Stomach (tissue), 9 donors: ENCODE measurements around the gene FOXA2. TPM values are rescaled to one million over a fixed set of nuclear protein-coding genes. Genes with fewer than 3 reads are reported as not detected.
A peak's percentile ranks its signal among the peaks of the same experiment; 100 is the strongest.

ENCODE experiments used
- DNase-seq, 2 donors: peaks; one replicate each; pipeline versions ENCODE4 v3.0.0 to v3.0.0-alpha.2; 2013 to 2019
- H3K27ac ChIP-seq, 5 donors: fragments of 200-600 bp in 4 of 5; sonication (generic) in 4 of 5; one replicate each; pipeline ENCODE4 v1.5.1; 2013 to 2019; ENCODE audit warnings: mild to moderate bottlenecking in 1 of 5, moderate library complexity in 1 of 5
- H3K27me3 ChIP-seq, 3 donors: fragments of 200-600 bp; sonication (generic); one replicate each; pipeline ENCODE4 v1.5.1; 2017 to 2019; ENCODE audit warnings: mixed run types in 1 of 3
- H3K36me3 ChIP-seq, 4 donors: fragments of 200-600 bp; sonication (generic); 1 replicate in 3 of 4; 2 replicates in 1 of 4; pipeline ENCODE4 v1.5.1; 2016 to 2019
- H3K4me1 ChIP-seq, 4 donors: fragments of 200-600 bp; sonication (generic); one replicate each; pipeline ENCODE4 v1.5.1; 2016 to 2019
- H3K4me3 ChIP-seq, 4 donors: fragments of 200-600 bp; sonication (generic) in 3 of 4; one replicate each; pipeline ENCODE4 v1.5.1; 2016 to 2019; ENCODE audit warnings: mild to moderate bottlenecking in 1 of 4
- H3K9me3 ChIP-seq, 4 donors: fragments of 200-600 bp; sonication (generic); one replicate each; pipeline ENCODE4 v1.5.1; 2016 to 2019
- EP300 ChIP-seq: sonication (generic); formaldehyde crosslinking; IDR thresholded peaks from one replicate; pipeline ENCODE4 v1.6.1; 2017; ENCODE audit warnings: antibody characterized with exemption
- POLR2A ChIP-seq, 4 donors: fragments of 450-650 bp; IDR thresholded peaks; one replicate each; pipeline ENCODE4 v1.6.1; 2016; ENCODE audit warnings: antibody characterized with exemption in 4 of 4, control low read depth in 2 of 4, mild to moderate bottlenecking in 1 of 4, moderate library complexity in 1 of 4
- POLR2AphosphoS5 ChIP-seq, 3 donors: sonication (generic); formaldehyde crosslinking; IDR thresholded peaks; one replicate each; pipeline ENCODE4 v1.6.1; 2016; ENCODE audit warnings: antibody characterized with exemption in 3 of 3
- WGBS, 5 donors: extraction: QIAGEN DNeasy Blood & Tissue Kit in 3 of 5; methylation state at CpG; one replicate each; pipeline versions ENCODE4 v1.1.5 to v1.1.7; 2013 to 2018; 5-methylcytosine and 5-hydroxymethylcytosine counted together
- intact Hi-C: fragments of 100-400 bp; cut with DNase I; formaldehyde crosslinking; loops from one replicate; pipeline ENCODE4 v1.15.1; 2023; ENCODE audit warnings: low total_unique reads
- polyA plus RNA-seq, 3 donors: library from polyadenylated mRNA; stranded (reverse); fragments of 200-250 nt; gene quantifications; one replicate each; pipeline ENCODE4 v1.2.3, GENCODE V29; 2013
- total RNA-seq, 5 donors: library from RNA; depleted of rRNA; stranded (reverse); fragments of >200 nt; gene quantifications; one replicate each; pipeline versions ENCODE4 v1.1.0 to v1.2.3, GENCODE V29; 2014 to 2016
- TF ChIP-seq, protein P1 (sequence below), 7 experiments: fragments of 450-650 bp in 4 of 7; fragments of 200-600 bp in 3 of 7; sonication (generic) in 3 of 7; IDR thresholded peaks; one replicate each; pipeline ENCODE4 v1.5.1; 2016 to 2019; ENCODE audit warnings: antibody characterized with exemption in 7 of 7, control low read depth in 2 of 7, mild to moderate bottlenecking in 1 of 7
- donor health status: healthy with polysubstance abuse.
- donor health status: Bipolar disorder and iron deficiency.
- donor health status: healthy.

Gene FOXA2
- total and polyA plus RNA-seq, 8 donors: 7.5 to 62.0 (median 20.3) TPM

DNA sequence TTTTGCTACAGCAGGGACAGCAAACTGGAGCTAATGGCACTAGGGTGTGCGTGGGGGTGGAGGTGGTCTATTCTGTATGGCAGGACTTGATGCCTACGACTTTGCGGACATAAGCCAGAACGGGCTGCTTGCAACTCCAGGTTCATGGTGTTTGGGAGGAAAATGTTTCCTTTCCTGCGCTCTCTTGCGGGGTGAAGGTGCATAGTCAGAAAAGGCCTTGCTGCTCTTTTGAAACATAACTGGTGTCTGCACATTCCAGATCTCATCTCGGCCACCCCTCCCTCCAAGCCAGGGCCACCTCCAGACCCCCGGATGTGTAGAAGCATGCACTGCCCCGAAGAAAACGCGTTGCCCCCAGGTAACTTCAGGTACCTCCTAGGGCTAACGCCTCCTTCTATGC, 8.1 kb downstream of the FOXA2 start:
- peak overlapping the region; percentile 42 to 58 (median 50) for H3K4me3 ChIP-seq
- no peaks in the 10 kb centered on the region for H3K9me3 ChIP-seq
- H3K36me3 ChIP-seq: no peaks in the 10 kb centered on the region
- intact Hi-C loops: no loop called here
- TF ChIP-seq POLR2A (IDR thresholded peaks at IDR 0.05): no peak
- TF ChIP-seq, protein P1, sequence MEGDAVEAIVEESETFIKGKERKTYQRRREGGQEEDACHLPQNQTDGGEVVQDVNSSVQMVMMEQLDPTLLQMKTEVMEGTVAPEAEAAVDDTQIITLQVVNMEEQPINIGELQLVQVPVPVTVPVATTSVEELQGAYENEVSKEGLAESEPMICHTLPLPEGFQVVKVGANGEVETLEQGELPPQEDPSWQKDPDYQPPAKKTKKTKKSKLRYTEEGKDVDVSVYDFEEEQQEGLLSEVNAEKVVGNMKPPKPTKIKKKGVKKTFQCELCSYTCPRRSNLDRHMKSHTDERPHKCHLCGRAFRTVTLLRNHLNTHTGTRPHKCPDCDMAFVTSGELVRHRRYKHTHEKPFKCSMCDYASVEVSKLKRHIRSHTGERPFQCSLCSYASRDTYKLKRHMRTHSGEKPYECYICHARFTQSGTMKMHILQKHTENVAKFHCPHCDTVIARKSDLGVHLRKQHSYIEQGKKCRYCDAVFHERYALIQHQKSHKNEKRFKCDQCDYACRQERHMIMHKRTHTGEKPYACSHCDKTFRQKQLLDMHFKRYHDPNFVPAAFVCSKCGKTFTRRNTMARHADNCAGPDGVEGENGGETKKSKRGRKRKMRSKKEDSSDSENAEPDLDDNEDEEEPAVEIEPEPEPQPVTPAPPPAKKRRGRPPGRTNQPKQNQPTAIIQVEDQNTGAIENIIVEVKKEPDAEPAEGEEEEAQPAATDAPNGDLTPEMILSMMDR (IDR thresholded peaks at IDR 0.05): no peak
- no peak for TF ChIP-seq POLR2AphosphoS5 (IDR thresholded peaks at IDR 0.05)
- no peak for TF ChIP-seq EP300
- WGBS, 5 donors: 3 to 24% (median 12%) methylated on average over 9 to 12 of the region's 12 CpGs
- peaks cover 9 to 47% (median 30%) of the 10 kb centered on the region in 4 donors for H3K4me1 ChIP-seq
- DNase-seq: peak in 1 of 2 donors; percentile 56
- peaks cover 8 to 99% (median 56%) of the 10 kb centered on the region in 3 donors for H3K27me3 ChIP-seq
- H3K27ac ChIP-seq: peak overlapping the region; percentile 88 to 93 (median 91)

DNA sequence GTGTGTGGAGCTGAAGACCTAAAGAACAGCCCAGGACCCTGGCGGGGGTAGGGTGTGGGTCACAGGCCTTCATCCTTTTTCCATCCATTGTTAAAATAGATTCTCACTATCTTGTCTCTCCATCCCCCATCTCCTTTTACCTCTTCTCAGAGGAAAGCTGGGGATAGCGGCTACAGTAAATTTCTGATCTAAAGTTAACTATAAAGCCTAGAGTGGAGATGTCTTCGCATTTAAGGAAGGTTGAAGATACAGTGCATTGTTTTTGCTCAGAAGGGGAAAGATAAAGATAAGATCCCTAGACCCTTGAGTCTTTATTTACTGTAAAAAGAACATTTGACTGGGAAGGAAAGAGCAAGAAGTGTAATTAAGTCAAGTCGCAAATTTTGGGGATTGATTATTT, 8.6 kb downstream of the FOXA2 start:
- TF ChIP-seq, protein P1 (IDR thresholded peaks at IDR 0.05): no peak
- TF ChIP-seq POLR2A (IDR thresholded peaks at IDR 0.05): no peak
- no peak for TF ChIP-seq EP300
- no peak for TF ChIP-seq POLR2AphosphoS5 (IDR thresholded peaks at IDR 0.05)
- Histone ChIP-seq H3K9me3 (no peaks in the 10 kb centered on the region), H3K27me3 (peaks cover 8 to 99% (median 61%) of the 10 kb centered on the region in 3 donors), H3K4me1 (peaks cover 9 to 45% (median 30%) of the 10 kb centered on the region in 4 donors), H3K36me3 (no peaks in the 10 kb centered on the region), H3K27ac (peak overlapping the region; percentile 88 to 93 (median 91)), H3K4me3 (peak overlapping the region; percentile 42 to 58 (median 50))
- no peak for DNase-seq
- intact Hi-C loops: no loop called here
- 11 to 37% (median 18%) methylated on average over 4 of the region's 4 CpGs for WGBS, 5 donors

DNA sequence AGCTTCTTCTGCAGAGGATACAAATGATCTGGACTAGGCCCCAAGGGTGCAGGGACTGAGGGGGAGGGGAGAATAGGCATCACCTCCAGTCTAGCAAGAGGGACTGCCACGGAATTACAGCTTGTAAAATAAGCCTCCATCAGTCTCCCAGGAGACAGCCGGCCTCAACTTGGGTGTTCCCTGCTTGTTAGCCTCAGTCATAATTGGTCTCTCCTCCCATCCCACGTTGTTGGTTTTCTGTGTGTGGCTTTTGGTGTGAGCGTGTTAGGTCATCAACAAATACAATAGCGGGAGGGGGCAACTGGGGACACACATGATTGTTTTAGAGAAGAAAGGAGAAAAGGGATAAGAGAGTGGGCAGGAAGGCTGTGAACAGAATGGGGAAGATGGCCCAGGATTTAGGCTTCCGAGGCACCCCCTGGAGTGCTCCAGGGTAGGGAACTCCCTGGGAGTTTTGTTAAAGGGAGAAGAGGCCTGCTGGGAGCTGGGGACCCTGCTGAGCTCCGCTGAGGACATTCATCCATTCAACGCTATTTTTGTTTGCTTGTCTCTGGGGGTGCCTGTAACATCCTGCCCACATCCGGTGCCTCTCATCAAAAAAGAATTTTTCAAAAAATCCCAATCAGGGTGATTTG, 9.2 kb downstream of the FOXA2 start:
- 9 to 14% (median 12%) methylated on average over 9 of the region's 9 CpGs for WGBS, 5 donors
- intact Hi-C loops: no loop called here
- Histone ChIP-seq H3K27ac (peak overlapping the region; percentile 82 to 93 (median 89)), H3K4me3 (peak overlapping the region; percentile 42 to 58 (median 50)), H3K36me3 (no peaks in the 10 kb centered on the region), H3K4me1 (peaks cover 9 to 42% (median 29%) of the 10 kb centered on the region in 4 donors), H3K27me3 (peaks cover 8 to 99% (median 58%) of the 10 kb centered on the region in 3 donors), H3K9me3 (no peaks in the 10 kb centered on the region)
- no peak for TF ChIP-seq EP300
- no peak for TF ChIP-seq POLR2AphosphoS5 (IDR thresholded peaks at IDR 0.05)
- TF ChIP-seq, protein P1 (IDR thresholded peaks at IDR 0.05): no peak
- TF ChIP-seq POLR2A (IDR thresholded peaks at IDR 0.05): no peak
- no peak for DNase-seq

DNA sequence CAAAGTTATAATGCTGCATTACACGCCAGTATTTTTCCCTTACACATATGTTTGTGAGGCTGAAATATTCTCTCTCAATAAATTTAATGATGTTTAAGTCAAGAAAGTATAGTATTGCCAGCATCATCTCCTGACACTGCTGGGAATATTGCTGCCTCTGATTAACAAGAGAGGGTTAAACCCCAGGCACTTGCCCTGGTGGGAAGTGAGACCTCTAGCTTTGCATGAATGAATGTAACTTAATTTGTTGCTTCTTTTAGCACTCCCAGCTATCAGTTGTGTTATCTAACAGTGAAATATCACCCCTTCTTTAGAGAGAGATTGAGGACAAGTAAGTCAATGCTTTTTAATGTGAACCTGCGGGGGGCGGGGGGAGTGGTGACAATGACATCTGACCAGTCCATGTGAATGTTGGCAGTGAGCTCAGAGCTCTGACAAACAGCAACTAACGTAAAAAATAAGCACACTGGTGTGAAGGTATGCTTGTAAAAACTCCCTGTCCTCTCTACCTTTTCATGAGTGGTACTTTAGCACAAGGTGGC, 9.8 kb downstream of the FOXA2 start:
- H3K4me3 ChIP-seq: peak overlapping the region; percentile 42 to 58 (median 50)
- no peaks in the 10 kb centered on the region for H3K9me3 ChIP-seq
- H3K27me3 ChIP-seq: peaks cover 8 to 99% (median 54%) of the 10 kb centered on the region in 3 donors
- no peak for TF ChIP-seq POLR2AphosphoS5 (IDR thresholded peaks at IDR 0.05)
- TF ChIP-seq, protein P1 (IDR thresholded peaks at IDR 0.05): no peak
- TF ChIP-seq POLR2A (IDR thresholded peaks at IDR 0.05): no peak
- no peak for TF ChIP-seq EP300
- 9 to 32% (median 20%) methylated on average over 4 of the region's 4 CpGs for WGBS, 5 donors
- peaks cover 5 to 38% (median 27%) of the 10 kb centered on the region in 4 donors for H3K4me1 ChIP-seq
- DNase-seq: no peak
- H3K27ac ChIP-seq: peak overlapping the region; percentile 82 to 93 (median 89)
- H3K36me3 ChIP-seq: no peaks in the 10 kb centered on the region
- intact Hi-C loops: no loop called here
